OCI-LY3 (cell line): Measurements from ENCODE around the gene LRRC3C.

Experiments used
- H2AFZ ChIP-seq: fragments of 200-600, 300-600 bp; shearing (Covaris generic); 2 replicates; pipeline ENCODE4 v1.6.0; 2014; ENCODE audit warnings: antibody characterized with exemption, low read depth, low read length
- H3K27ac ChIP-seq: fragments of 200-600, 300-600 bp; sonication (generic); 2 replicates; pipeline ENCODE4 v1.5.1; 2014; ENCODE audit warnings: mild to moderate bottlenecking, low read length, moderate library complexity, mixed read lengths
- H3K27me3 ChIP-seq: fragments of 200-600, 300-600 bp; sonication (generic); 2 replicates; pipeline ENCODE4 v1.6.1; 2014; ENCODE audit warnings: low read depth, low read length, mixed read lengths
- H3K36me3 ChIP-seq: fragments of 200-600, 300-600 bp; sonication (generic); replicated peaks from 2 replicates; pipeline ENCODE3; 2014; ENCODE audit warnings: low read depth, low read length, mixed read lengths
- H3K4me1 ChIP-seq: fragments of 300-600, 200-600 bp; sonication (generic); 2 replicates; pipeline ENCODE4 v1.6.1; 2014; ENCODE audit warnings: low read length, mixed read lengths
- H3K4me2 ChIP-seq: fragments of 200-600, 300-600 bp; sonication (generic); 2 replicates; pipeline ENCODE4 v1.6.1; 2014; ENCODE audit warnings: low read length, mixed read lengths
- H3K4me3 ChIP-seq: fragments of 300-600, 200-600 bp; sonication (generic); 2 replicates; pipeline ENCODE4 v1.5.1; 2014; ENCODE audit warnings: antibody characterized with exemption, mild to moderate bottlenecking, low read length, moderate library complexity
- H3K79me2 ChIP-seq: fragments of 300-600, 200-600 bp; shearing (Covaris generic); 2 replicates; pipeline ENCODE4 v1.6.1; 2014; ENCODE audit warnings: mild to moderate bottlenecking, low read length, mixed read lengths
- H3K9ac ChIP-seq: fragments of 300-600, 200-600 bp; shearing (Covaris generic); 2 replicates; pipeline ENCODE4 v1.6.0; 2014; ENCODE audit warnings: mild to moderate bottlenecking, low read length, moderate library complexity
- H3K9me3 ChIP-seq: fragments of 200-600, 300-600 bp; shearing (Covaris generic); 2 replicates; pipeline ENCODE4 v1.6.1; 2014; ENCODE audit warnings: low read length, mixed read lengths; ENCODE audit not compliant: insufficient read depth
- H4K20me1 ChIP-seq: fragments of 200-600, 300-600 bp; sonication (generic); 2 replicates; pipeline ENCODE4 v1.6.1; 2016; ENCODE audit warnings: low read length, mixed read lengths; ENCODE audit not compliant: insufficient read depth
- CTCF ChIP-seq: fragments of 200-600, 300-600 bp; sonication (generic); IDR thresholded peaks from 2 replicates; pipeline ENCODE4 v1.5.1; 2014; ENCODE audit warnings: antibody characterized with exemption, low read length, low read depth
- EZH2phosphoT487 ChIP-seq: fragments of 200-600 bp; shearing (Covaris generic); IDR thresholded peaks from 2 replicates; pipeline ENCODE4 v1.6.1; 2018; ENCODE audit warnings: antibody characterized with exemption, mixed run types, low read depth

The LRRC3C gene

DNA sequence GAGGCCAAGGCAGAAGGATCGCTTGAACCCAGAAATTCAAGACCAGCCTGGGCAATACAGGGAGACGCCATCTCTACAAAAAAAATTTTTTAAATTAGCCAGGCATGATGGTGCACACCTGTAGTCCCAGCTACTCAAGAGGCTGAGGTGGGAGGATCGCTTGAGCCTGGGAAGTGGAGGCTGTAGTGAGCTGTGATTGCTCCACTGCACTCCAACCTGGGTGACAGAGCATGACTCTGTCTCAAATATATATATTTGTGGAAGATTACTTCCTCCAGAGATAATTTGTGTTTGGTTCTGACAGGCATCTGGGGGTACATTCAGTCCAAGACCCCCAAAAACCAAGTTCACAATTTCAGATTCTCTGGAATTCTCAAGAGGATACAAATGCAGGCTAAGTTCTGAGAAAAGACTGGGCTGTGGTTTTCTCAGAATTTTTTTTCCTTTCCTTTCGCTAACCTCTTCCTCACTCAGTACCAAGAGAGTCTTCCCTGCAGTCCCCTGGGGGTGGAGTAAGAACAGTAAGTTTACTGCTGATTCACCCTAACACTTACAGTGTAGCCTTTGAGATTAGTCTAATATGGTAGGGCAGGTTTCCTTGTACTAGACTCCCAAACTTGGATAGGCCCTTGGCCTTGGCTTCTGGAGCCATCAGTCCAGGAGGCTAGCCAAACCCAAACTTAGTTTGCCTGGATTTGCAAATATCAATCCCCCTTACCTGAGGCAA is 24.2 kb upstream of the LRRC3C start:
- Histone ChIP-seq H3K4me1 (no peaks in the 10 kb centered on the region), H2AFZ (no peak overlapping the region), H3K36me3 (peaks cover 4% of the 10 kb centered on the region), H3K4me3 (no peak overlapping the region), H4K20me1 (no peaks in the 10 kb centered on the region), H3K9ac (no peak overlapping the region), H3K4me2 (no peak overlapping the region), H3K9me3 (no peaks in the 10 kb centered on the region), H3K27me3 (no peaks in the 10 kb centered on the region), H3K27ac (no peak overlapping the region), H3K79me2 (no peaks in the 10 kb centered on the region)
- TF ChIP-seq CTCF, result no peak
- TF ChIP-seq EZH2phosphoT487, result no peak

- Histone ChIP-seq H3K4me3 (no peak overlapping the region), H3K9ac (no peak overlapping the region), H3K9me3 (no peaks in the 10 kb centered on the region), H3K4me1 (no peaks in the 10 kb centered on the region), H3K27me3 (no peaks in the 10 kb centered on the region), H3K27ac (no peak overlapping the region), H2AFZ (no peak overlapping the region), H3K4me2 (no peak overlapping the region), H3K79me2 (no peaks in the 10 kb centered on the region), H3K36me3 (peaks cover 6% of the 10 kb centered on the region), H4K20me1 (no peaks in the 10 kb centered on the region)
- no peak for TF ChIP-seq EZH2phosphoT487
- TF ChIP-seq CTCF, result no peak
Measured at GRCh38 chr17:39904990-39905288, 22.6 kb upstream of the LRRC3C start.

DNA sequence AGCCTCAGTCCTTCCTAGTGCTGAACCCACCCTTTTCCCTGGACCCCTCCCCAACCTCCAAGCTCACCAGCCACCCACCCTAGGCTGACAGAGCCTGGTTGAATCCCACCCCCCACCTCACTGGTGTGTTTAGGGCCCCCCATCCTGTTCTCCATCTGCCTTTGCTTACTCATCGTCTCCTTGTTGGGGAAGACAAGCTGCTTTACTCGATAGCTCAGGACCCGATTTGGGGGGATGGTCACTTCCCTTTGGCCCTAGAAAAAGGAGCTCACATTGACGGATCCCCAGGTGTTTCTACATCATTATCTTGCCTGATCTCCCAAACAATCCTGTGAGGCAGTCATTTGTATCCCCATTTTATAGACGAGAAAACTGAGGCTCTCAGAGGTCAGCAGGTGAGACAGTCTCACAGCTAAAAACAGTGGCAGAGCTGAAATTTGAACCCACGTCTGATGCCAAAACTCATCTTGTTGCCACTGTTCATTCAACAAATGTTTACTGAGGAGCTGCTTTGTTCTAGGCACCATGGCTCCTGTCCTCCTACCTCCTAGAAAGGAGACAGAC is 18.7 kb upstream of the LRRC3C start:
- no peak for TF ChIP-seq EZH2phosphoT487
- TF ChIP-seq CTCF, result no peak
- H3K9ac ChIP-seq, result no peak overlapping the region

GRCh38 chr17:39913989-39914388 is 13.5 kb upstream of the LRRC3C start:
- Histone ChIP-seq H3K27me3 (no peaks in the 10 kb centered on the region), H4K20me1 (no peaks in the 10 kb centered on the region), H3K27ac (no peak overlapping the region), H3K36me3 (peaks cover 26% of the 10 kb centered on the region), H3K4me3 (no peak overlapping the region), H2AFZ (no peak overlapping the region), H3K79me2 (no peaks in the 10 kb centered on the region), H3K4me1 (peaks cover 22% of the 10 kb centered on the region), H3K9ac (no peak overlapping the region), H3K4me2 (no peak overlapping the region), H3K9me3 (no peaks in the 10 kb centered on the region)
- TF ChIP-seq CTCF (no peak), EZH2phosphoT487 (no peak)

More for the DNA sequence above, 18.7 kb upstream of the LRRC3C start:
- H3K36me3 ChIP-seq, result peaks cover 16% of the 10 kb centered on the region
- no peak overlapping the region for H3K4me3 ChIP-seq
- no peaks in the 10 kb centered on the region for H3K4me1 ChIP-seq
- no peak overlapping the region for H3K27ac ChIP-seq
- no peaks in the 10 kb centered on the region for H4K20me1 ChIP-seq
- H3K79me2 ChIP-seq, result no peaks in the 10 kb centered on the region
- no peak overlapping the region for H2AFZ ChIP-seq
- no peak overlapping the region for H3K4me2 ChIP-seq
- H3K27me3 ChIP-seq, result no peaks in the 10 kb centered on the region
- H3K9me3 ChIP-seq, result no peaks in the 10 kb centered on the region
